ENCODE measurements around the gene SLC47A1.
"Not testable (repeated sequence)": the region's sequence is repeated elsewhere in the genome, so short reads cannot be mapped to it uniquely, and the experiment has no call there.

The SLC47A1 gene

DNA sequence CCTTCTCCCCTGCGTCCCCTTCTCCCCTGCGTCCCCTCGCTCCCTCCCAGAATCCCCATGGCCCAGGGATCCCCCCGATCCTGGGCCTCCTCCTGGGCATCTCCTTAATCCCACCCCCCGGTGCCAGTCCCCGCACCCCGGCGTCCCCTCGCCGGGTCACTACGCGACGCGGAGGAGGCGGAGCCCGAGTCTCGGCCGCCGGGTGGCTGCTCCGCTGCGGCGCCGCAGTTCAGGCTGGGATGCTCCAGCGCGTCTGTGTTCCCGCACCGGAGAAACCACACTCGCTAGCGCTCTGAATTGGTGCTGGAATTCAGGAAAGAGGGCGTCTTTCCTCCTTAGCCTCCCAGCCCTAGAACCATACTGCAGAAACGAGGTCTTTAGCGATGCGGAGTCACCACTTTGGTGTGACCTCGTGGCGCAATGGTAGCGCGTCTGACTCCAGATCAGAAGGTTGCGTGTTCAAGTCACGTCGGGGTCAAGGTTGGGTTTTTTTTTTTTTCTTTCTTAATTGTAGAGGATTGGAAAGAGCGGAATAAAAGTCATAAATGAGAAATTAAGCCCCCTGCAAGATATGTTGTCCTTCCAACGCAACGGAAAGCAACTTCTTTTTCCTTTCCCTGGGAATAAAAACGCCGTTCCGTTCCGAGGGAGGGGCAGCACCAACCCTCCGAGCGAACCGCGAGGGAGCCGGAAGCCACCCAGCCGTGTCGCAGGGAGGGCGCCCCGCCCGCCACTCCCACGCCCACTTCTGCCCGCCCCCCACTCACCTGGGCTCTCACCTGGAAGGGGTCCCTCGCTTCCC lies 25.7 kb upstream of the SLC47A1 start:
- Mint-ChIP-seq H3K4me1 (peaks cover 12% of the 10 kb centered on the region), H3K27ac (ENCODE audit: low read depth) (peak overlapping the region; percentile 99), H3K36me3 (ENCODE audit: insufficient read depth) (peaks cover 22% of the 10 kb centered on the region), H3K27me3 (peaks cover 9% of the 10 kb centered on the region), H3K9me3 (peaks cover 5% of the 10 kb centered on the region), H3K4me3 (peak overlapping the region; percentile 93)
- ATAC-seq (replicated peaks; ENCODE audit: extremely low read depth, poor library complexity, severe bottlenecking) (peak; percentile 72), DNase-seq (ENCODE audit: low spot score in 2 of 2) (peak; percentile 85 to 96)

DNA sequence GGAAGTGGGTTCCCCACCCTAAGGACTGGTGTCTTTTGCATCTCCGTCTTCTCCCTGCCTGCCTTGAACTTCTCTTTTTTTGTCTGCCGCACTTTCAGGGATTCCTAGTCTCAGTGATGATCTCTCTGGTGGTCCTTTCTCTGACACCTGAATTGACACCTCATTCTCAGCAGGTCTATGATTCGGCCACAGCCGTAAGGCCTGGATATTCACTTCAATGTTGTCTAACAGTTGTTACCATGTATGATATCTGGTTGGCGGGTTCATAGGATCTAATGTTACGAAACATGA lies 25.1 kb upstream of the SLC47A1 start:
- ATAC-seq (replicated peaks; ENCODE audit: extremely low read depth, poor library complexity, severe bottlenecking), result no peak
- peaks cover 12% of the 10 kb centered on the region for H3K4me1 Mint-ChIP-seq
- peaks cover 22% of the 10 kb centered on the region for H3K36me3 Mint-ChIP-seq (ENCODE audit: insufficient read depth)
- H3K27me3 Mint-ChIP-seq, result peaks cover 9% of the 10 kb centered on the region
- peak overlapping the region; percentile 99 for H3K27ac Mint-ChIP-seq (ENCODE audit: low read depth)
- DNase-seq (ENCODE audit: low spot score in 2 of 2), result no peak
- H3K9me3 Mint-ChIP-seq, result peaks cover 5% of the 10 kb centered on the region
- H3K4me3 Mint-ChIP-seq, result peak overlapping the region; percentile 93

DNA sequence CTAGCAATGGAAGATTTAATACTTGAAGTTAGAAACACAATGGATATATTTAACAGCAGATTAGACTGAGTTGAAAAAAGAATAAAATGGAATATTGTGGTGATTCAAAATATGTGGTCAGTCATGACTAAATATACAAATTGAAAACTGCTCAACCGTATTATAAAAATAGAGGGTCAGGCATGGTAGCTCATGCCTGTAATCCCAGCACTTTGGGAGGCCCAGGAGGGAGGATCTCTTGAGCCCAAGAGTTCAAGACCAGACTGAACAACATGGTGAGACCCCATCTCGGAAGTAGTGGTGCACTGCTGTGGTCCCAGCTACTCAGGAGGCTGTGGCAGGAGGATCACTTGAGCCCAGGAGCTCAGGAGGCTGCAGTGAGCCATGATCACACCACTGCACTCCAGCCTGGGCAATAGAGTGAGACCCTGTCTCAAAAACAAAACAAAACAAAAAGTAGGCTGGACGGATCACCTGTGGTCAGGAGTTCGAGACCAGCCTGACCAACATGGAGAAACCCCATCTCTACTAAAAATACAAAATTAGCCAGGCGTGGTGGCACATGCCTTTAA lies 24.3 kb upstream of the SLC47A1 start:
- not testable (repeated sequence) for ATAC-seq (replicated peaks; ENCODE audit: extremely low read depth, poor library complexity, severe bottlenecking); H3K27me3 Mint-ChIP-seq; DNase-seq (ENCODE audit: low spot score in 2 of 2); H3K4me3 Mint-ChIP-seq; H3K9me3 Mint-ChIP-seq
- Mint-ChIP-seq H3K4me1 (peaks cover 17% of the 10 kb centered on the region), H3K27ac (ENCODE audit: low read depth) (peak overlapping the region; percentile 99), H3K36me3 (ENCODE audit: insufficient read depth) (peaks cover 22% of the 10 kb centered on the region)

DNA sequence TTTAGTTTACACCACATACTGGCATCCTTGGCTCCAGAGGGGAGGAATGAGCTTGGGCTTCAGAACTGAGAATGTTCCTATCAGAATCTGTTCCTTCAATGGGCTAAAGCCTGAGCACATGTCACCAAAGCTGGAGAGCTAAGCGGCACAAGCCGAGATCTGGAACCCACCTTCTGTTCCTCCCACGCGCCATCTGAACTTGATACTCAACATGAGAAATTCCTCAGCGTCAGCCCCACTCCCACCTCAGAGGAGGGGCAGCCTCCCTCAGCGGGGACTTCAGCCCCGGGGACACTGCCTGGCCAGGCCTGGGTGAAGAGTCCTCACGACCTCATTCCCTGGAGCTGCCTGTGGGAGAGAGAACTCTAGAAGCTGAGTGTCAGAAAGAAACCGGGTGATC lies 22.8 kb upstream of the SLC47A1 start:
- Mint-ChIP-seq H3K4me1 (peaks cover 17% of the 10 kb centered on the region), H3K4me3 (no peak overlapping the region), H3K36me3 (ENCODE audit: insufficient read depth) (peaks cover 22% of the 10 kb centered on the region), H3K27me3 (peaks cover 9% of the 10 kb centered on the region), H3K27ac (ENCODE audit: low read depth) (peak overlapping the region; percentile 44), H3K9me3 (peaks cover 5% of the 10 kb centered on the region)
- ATAC-seq (replicated peaks; ENCODE audit: extremely low read depth, poor library complexity, severe bottlenecking), result no peak
- DNase-seq (ENCODE audit: low spot score in 2 of 2), result no peak

GRCh38 chr17:19513897-19514488 lies 19.7 kb upstream of the SLC47A1 start:
- peaks cover 5% of the 10 kb centered on the region for H3K4me1 Mint-ChIP-seq
- H3K27me3 Mint-ChIP-seq, result no peaks in the 10 kb centered on the region
- H3K4me3 Mint-ChIP-seq, result no peak overlapping the region
- DNase-seq (ENCODE audit: low spot score in 2 of 2), result peak; percentile 38 to 50
- peaks cover 2% of the 10 kb centered on the region for H3K36me3 Mint-ChIP-seq (ENCODE audit: insufficient read depth)
- no peaks in the 10 kb centered on the region for H3K9me3 Mint-ChIP-seq
- peak overlapping the region; percentile 5 for H3K27ac Mint-ChIP-seq (ENCODE audit: low read depth)
- ATAC-seq (replicated peaks; ENCODE audit: extremely low read depth, poor library complexity, severe bottlenecking), result no peak

DNA sequence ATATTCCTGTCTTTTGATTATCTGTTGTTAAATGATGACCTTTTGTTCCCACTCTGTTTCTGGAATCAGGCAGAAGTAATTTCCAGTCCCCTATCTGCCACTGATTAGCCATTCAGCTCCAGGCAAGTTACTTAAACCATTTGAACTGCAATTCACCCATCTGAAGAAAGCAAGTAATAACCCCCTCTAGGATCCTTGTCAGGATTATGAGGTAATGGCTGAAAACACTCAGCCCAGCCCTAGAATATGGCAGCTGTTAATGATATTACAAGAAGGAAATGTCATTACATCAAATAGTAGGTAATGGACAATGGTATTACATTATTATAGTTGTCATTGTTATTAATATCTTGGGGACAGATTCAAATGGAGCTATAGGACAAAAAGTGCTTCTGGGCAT lies 16.0 kb upstream of the SLC47A1 start:
- H3K9me3 Mint-ChIP-seq, result no peaks in the 10 kb centered on the region
- no peak overlapping the region for H3K4me3 Mint-ChIP-seq
- ATAC-seq (replicated peaks; ENCODE audit: extremely low read depth, poor library complexity, severe bottlenecking), result no peak
- no peak for DNase-seq (ENCODE audit: low spot score in 2 of 2)
- H3K4me1 Mint-ChIP-seq, result peaks cover 5% of the 10 kb centered on the region
- no peak overlapping the region for H3K27ac Mint-ChIP-seq (ENCODE audit: low read depth)
- H3K27me3 Mint-ChIP-seq, result no peaks in the 10 kb centered on the region
- H3K36me3 Mint-ChIP-seq (ENCODE audit: insufficient read depth), result no peaks in the 10 kb centered on the region

GRCh38 chr17:19519388-19520291 lies 14.0 kb upstream of the SLC47A1 start:
- not testable (repeated sequence) for H3K4me3 Mint-ChIP-seq; H3K27ac Mint-ChIP-seq (ENCODE audit: low read depth); H3K27me3 Mint-ChIP-seq; ATAC-seq (replicated peaks; ENCODE audit: extremely low read depth, poor library complexity, severe bottlenecking); H3K4me1 Mint-ChIP-seq; H3K9me3 Mint-ChIP-seq; H3K36me3 Mint-ChIP-seq (ENCODE audit: insufficient read depth); DNase-seq (ENCODE audit: low spot score in 2 of 2)

- no peaks in the 10 kb centered on the region for H3K4me1 Mint-ChIP-seq
- no peaks in the 10 kb centered on the region for H3K36me3 Mint-ChIP-seq (ENCODE audit: insufficient read depth)
- H3K4me3 Mint-ChIP-seq, result no peak overlapping the region
- no peak for DNase-seq (ENCODE audit: low spot score in 2 of 2)
- H3K27me3 Mint-ChIP-seq, result no peaks in the 10 kb centered on the region
- H3K9me3 Mint-ChIP-seq, result no peaks in the 10 kb centered on the region
- no peak for ATAC-seq (replicated peaks; ENCODE audit: extremely low read depth, poor library complexity, severe bottlenecking)
- H3K27ac Mint-ChIP-seq (ENCODE audit: low read depth), result no peak overlapping the region
These were observed 13.0 kb upstream of the SLC47A1 start for GRCh38 chr17:19520641-19521040.

GRCh38 chr17:19523690-19524089 lies 10.0 kb upstream of the SLC47A1 start:
- Mint-ChIP-seq H3K27ac (ENCODE audit: low read depth) (no peak overlapping the region), H3K9me3 (no peaks in the 10 kb centered on the region), H3K4me1 (no peaks in the 10 kb centered on the region), H3K36me3 (ENCODE audit: insufficient read depth) (no peaks in the 10 kb centered on the region), H3K27me3 (peaks cover 20% of the 10 kb centered on the region), H3K4me3 (no peak overlapping the region)
- DNase-seq (ENCODE audit: low spot score in 2 of 2) (no peak), ATAC-seq (replicated peaks; ENCODE audit: extremely low read depth, poor library complexity, severe bottlenecking) (no peak)

- H3K4me3 Mint-ChIP-seq; H3K27ac Mint-ChIP-seq (ENCODE audit: low read depth); H3K9me3 Mint-ChIP-seq; DNase-seq (ENCODE audit: low spot score in 2 of 2); H3K4me1 Mint-ChIP-seq; H3K36me3 Mint-ChIP-seq (ENCODE audit: insufficient read depth); ATAC-seq (replicated peaks; ENCODE audit: extremely low read depth, poor library complexity, severe bottlenecking): not testable (repeated sequence)
- peaks cover 50% of the 10 kb centered on the region for H3K27me3 Mint-ChIP-seq
These were observed 6.7 kb upstream of the SLC47A1 start for GRCh38 chr17:19526950-19527349.

DNA sequence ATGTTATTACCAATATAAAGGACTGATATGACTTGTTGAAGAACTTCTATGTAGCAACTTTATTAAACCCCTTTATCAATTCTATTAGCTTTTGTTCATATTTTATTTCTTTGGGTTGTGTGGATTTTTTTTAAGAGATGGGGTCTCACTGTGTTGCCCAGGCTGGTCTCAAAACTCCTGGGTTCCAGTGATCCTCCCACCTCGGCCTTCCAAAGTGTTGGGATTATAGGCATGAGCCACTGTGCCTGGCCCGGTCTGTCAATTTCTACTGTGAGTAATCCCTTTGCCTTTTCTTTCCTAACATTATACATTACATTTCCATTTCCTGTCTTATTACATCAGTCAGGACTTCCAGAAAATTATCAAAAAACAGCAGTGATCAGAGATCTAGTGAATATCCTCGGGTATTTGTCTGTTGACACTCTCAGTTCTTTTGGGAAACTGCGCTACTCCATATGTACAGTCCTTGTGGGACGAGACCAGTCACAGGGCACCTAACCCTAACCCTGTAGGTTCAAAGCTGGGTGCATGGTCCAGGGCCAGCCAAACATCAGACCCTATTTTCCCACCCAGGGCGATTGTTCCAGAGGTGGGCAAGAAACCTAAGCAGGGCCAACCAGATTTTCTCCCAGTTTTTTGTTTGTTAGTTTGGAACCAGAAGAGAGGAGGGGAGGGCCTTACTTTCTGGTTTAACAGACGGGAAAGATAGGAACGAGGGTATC lies 1.7 kb upstream of the SLC47A1 start:
- no peaks in the 10 kb centered on the region for H3K36me3 Mint-ChIP-seq (ENCODE audit: insufficient read depth)
- DNase-seq (ENCODE audit: low spot score in 2 of 2) (no peak), ATAC-seq (replicated peaks; ENCODE audit: extremely low read depth, poor library complexity, severe bottlenecking) (no peak)
- peaks cover 11% of the 10 kb centered on the region for H3K4me1 Mint-ChIP-seq
- no peaks in the 10 kb centered on the region for H3K9me3 Mint-ChIP-seq
- H3K4me3 Mint-ChIP-seq, result peak overlapping the region; percentile 12
- peaks cover 77% of the 10 kb centered on the region for H3K27me3 Mint-ChIP-seq
- H3K27ac Mint-ChIP-seq (ENCODE audit: low read depth), result no peak overlapping the region

Measured in central memory CD8-positive, alpha-beta T cell (primary cell).